HG03521 (cell line): Measurements from ENCODE around the gene CTIF.

Experiments used
- ATAC-seq: cut with Tn5 transposase; IDR thresholded peaks from one replicate; pipeline ENCODE4 v1.9.1; 2021; ENCODE audit warnings: mild to moderate bottlenecking, moderate library complexity; ENCODE audit not compliant: unreplicated experiment

The CTIF gene

DNA sequence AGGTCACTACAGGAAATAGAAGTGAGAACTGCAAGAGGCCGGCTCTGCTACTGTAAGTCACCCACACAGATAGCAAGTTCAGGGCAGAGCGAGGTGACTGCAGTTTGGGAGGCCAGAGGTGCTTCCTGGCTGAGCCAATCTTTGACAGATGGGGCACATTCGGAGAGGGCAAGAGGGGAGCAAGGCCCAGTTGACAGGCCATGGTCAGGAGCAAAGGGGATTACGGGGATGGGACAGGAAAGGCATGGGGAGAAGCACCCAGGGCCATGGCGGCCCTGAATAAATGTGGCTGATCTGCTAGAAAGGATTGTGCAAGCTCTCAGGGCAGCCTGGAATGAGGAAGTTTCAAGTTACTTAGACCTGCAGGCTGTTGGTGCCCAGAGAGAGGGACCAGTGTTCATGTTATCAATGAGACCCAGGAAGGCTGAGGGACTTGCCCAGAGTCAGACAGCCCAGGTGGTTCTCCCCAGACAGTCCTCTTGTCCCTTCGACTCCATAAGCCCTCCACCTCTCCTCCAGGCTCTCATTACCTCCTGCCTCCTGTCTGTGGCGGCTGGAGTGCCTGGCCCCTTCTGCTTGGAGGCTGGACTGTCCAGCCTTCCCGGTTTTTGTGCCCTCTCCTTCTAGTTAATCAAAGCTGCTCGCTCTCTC is 123.3 kb downstream of the CTIF start:
- no peak for ATAC-seq

DNA sequence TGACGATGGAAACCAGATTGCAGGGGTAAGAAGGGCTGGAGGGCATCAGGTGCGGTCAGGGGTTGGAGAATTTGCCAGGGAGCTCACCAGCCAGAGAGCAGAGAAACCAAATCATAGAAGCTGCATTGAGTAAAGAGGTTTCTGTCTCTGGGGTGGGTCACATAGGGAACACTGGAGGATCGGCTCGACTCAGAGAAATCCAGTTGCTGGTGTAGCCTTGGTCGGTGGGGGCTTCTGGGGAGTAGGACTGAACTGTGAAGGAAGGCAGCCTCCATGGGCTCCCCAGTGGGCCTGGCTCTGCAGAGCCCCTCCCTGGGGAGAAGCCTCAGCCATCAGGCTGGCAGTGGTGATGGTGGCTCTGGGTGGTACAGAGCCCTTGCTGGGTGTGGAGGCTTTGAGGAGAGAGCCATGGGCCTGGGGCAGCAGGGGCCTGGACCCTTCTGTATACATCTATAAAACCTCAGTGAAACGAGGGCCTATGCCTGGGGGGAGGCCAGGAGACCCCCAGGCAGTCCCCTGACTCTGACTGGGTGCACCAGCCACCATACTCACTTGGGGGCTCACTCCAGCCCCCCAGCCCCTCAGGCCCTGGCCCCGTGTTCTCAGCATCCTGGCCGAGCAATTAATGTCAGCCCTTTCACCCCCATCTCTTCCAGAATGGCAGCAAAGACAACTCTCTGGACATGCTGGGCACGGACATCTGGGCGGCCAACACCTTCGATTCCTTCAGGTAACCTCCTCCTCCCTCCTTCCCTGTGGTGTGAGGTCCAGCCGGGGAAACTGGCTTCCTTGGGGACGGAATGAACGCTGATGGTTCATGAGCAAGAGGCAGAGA is 124.5 kb downstream of the CTIF start:
- no peak for ATAC-seq

DNA sequence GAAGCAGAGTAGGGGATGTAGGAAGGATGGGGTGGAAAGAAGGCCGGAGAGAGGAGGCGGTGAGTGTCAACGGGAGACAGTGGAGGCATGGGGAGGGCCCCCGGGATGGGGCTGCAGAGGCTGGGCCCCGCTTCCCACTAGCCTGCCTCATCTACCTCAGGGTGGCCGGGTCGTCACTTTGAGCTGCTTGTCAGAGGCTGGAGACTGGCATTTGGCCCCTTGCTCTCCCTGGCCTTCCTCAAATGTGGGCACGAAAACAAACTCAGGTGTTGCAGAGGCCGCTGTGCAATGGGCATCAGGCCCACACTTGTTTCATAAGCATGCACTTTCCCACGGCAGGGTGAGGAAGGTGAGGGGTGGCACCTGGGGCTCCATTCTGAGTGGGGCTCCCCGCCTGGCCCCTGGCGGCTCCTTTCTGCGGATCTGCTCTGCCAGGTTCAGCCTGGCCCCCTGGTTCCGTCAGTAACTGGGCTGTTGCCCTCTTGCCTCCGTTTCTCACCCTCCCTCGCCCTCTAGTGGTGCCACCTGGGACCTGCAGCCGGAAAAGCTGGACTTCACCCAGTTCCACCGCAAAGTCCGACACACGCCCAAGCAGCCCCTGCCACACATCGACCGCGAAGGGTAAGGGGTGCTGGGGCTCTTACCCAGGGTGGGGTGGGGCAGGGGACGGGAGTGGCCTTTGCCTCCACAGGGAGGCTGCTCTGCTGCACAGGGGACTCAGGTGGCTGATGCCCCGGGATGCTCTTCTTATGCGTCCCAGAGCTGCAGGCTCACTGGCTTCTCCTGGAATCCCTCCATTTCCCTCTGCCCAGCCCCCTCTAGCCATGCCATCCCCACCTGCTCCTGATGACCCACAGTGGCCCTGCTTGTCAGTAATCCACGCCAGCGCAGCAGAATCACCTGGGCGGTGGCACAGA is 125.4 kb downstream of the CTIF start:
- ATAC-seq: no peak

DNA sequence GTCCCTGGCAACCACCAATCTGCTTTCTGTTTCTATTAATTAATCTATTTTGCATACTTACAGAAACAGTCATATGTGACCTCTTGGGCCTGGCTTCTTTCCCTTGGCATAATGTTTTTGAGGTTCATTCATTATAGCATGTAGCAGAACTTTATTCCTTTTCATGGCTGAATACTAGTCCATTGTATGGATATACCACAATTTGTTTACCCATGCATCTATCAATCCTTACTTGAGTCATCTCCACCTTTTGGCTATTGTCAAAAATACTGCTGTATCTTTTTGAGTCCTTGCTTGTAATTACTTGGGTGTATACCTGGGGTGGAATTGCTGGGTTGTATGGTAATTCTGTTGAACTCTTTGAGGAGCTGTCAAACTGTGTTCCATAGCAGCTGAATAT is 126.8 kb downstream of the CTIF start:
- no peak for ATAC-seq

DNA sequence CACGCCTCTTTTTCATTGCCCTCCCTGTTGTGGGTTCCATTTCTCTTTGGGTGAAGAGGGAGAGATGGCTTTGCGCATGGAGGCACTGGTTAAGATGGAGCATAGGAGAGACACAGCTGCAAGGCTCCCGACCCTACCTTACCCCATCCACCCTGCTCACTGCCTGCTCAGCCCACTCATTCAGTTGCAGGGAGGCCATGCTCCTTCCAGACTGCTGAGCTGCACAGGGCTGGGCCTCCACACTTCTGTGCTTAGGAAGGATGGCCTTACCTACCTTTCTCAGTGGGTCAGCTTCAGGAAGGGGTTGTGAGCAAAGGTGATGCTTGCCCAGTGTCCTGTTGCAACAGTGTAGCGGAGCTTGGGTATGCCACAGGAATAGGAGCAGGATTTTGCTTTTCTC is 127.8 kb downstream of the CTIF start:
- no peak for ATAC-seq

DNA sequence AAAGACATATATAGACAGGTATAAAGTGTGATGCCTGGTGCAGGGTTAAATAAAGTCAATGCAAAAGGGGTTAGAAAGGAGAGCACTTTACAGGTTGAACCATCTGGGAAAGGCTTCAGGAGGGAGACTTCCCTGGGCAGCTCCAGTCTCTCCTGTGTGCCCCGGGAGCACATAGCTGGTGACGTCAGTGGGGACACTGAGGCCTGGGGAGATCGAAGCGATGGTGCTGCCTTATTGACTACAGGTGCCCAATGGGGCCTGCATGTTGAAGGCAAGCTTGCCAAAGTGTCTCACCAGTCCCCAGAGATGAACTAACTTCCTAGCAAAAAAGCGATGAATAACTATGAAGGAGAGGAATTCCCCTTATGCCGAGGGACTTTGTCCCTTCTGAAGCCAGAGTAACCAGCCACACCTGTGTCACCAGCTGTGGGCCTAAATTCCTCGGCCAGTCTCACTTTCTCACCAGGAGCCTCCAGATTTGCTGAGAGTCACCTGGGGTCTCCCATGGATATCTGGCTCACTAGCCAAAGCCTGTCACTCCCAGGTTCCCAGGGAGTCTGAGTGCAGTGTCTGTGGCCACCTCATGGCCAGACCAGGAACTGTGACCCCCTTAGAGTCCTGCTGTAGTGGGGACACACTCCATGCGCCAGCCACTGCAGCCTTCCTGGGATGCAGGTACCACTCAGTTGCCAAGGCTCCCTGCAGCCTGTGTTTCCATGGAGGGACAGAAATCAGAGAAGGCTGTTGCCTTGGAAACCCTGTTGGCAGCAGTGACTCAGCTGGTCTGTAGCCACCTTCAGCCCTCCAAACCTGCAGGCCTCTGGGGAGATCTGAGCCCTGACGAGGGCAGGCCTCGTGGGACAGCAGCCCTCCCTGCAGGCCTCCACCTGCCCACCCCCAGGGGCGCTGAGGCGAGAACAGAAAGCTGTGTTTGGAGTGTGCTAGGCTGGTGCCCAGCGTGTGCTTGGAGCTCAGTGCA is 128.7 kb downstream of the CTIF start:
- ATAC-seq: no peak

DNA sequence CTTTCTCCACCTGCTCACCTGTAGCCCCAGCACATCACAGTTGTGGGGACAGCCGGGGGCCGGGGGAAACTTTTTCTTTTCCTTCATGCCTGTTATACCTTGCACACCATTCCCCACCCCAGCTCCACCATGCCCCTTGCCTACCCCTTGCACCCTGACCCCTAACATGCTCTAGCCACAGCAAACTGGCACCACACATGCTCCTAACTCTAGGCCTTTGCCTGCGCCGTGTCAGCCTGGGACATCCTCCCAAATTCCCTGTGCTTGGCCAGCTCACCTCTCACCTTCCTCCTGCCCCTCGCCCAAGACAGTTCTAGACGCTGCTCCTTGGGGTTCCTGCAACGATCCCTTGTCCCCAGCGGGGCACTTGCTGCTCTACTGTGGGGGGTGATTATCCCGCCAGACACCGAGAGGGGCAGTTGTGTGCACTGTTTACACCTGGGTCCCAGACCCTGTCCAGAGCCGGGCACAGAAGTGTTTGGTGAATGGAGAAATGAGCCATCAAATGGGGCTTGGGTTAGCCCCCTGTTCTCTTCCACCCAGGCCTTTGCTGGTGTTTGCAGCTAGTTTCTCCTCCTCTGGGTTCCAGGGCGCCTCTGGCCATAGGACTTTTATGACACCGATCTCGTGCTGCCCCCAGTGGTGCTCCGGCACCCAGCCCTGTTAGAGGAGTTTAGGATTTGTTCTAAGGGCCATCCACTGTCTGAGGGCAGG is 129.8 kb downstream of the CTIF start:
- no peak for ATAC-seq

DNA sequence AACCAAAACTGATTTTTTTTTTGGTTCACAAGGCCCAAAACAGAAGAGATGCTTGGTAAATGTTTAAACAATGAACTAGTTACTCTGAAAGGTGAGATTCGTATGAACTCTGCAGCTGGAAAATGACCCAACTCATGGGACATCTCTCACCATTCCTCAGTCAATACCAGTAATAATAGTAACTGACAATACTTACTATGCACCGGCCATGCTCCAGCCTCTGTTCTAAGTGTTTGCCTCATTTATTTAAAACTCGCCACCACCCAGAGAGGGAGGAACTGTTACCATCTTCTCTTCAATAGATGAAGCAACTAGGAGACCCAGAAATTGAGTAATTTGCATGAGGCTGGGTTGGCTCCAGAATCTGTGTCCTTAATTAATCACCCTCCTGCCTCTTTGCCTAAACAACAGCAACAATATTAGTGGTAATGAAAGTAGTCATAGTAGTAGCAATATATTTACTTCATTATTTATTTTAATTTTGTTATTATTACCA is 130.4 kb downstream of the CTIF start:
- no peak for ATAC-seq

DNA sequence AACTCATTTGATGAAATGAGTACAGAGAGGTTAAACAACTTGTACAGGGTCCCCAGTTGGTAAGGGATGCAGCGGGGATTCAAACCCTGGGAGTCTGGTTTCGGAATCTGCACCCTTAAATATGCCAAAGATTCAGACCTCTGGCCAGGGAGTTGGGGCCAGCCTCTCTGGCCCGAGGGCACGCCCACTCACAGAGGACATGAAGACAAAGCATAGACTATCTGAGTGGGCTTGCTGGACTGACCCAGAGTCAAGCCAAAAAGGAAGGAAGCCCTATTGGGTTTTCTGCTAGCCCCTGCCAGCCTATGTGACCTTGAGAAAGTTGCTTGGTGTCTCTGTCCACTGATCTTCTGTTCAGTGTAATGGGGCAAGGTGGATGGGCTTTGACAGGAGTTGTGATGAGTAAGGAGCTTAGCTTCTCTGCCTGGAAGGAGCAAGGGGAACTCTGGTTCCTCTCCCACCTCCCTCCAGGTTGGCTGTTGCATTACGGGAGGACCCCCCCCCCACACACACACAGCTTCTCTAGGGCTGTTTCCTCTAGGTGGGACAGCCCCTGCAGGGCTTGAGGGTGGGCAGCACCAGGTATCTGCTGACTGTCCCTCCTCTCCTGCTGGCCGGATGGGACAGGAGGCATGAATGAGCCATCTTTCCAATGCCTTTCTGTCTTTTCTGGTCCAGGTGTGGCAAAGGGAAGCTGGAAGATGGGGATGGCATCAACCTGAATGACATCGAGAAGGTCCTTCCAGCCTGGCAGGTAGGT is 131.3 kb downstream of the CTIF start:
- ATAC-seq: no peak

DNA sequence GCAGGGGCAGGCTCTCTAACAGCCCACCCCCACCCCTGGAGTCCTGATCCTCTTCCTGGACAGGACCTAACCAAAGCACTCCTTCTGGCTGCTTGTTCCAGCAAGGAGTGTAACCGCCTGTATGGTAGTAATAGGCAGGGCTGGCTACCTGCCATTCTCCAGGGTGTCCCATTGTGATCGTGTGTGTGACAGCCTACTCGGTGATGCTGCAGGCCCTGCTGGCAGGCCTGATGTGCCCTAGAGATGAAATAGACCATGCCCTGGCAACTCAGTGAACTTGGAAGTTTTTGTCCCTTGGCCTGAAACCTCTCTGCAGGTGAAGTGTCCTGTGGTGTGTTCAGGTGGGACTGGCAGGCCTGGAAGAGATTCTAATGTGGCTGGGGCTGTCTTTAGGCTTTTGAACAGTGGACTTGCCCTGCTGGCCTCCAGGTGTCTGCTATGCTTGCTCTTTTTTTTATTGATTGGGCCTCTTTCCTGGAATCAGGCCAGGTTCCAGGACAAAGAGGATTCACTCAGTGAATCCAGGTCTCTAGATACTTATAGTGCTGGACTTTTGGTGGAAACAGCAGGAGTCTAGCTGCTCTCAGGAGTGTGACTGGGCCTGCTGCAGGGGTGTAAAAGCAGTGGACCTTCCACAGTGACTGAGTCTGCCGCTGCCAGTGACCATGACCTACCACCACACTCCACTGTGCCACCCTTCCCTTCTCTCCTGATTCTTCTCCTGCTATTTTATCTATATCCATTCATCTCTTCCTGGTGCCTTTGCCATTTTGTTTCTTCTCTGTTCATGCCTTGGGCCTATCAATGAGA is 132.1 kb downstream of the CTIF start:
- no peak for ATAC-seq

DNA sequence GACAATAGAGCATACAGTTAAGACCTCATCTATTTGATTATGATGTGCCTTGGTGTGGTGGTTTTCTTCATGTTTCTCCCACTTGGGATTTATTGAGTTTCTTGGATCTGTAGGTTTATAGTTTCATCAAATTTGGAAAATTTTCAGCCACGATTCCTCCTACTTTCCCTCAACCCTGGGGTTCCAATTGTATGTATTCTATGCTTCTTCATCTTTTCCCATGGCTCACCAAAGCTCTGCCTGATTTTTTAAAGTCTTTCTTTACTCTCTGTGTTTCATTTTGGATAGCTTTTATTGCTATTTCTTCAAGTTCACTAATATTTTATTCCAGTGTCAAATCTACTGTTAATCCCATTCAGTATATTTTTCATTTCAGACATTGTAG is 132.7 kb downstream of the CTIF start:
- ATAC-seq: no peak

DNA sequence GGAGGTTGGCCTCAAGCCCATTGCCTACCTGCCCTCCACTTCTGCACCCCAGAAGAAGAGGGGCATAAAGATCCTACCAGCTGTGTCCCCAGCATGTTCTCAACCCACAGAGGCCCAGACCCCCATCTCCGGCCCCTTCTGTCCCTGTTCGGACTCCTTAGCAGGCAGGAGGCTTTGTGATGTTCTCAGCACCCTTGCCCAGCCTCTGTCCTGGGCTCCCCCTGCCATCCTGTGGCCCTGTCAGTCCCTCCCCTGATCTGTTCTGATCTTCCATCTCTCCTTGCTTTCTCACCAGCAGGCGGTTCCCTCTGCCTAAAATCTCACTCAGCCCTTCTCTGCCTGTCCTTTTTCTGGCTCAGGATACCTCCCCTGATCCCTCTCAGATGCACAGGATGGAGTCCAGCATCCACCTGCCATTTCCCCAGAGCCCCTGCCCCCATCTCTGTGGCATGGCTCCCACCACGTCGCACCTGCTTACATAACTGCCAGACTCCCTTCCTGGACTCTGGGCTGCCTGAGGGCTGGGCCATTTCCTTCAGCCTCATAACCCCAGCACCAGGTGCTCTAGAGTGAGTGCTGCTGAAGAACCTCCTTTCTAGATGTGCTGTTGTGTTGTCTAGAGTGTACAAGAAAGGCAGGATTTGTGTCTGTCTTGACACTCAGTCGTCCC is 134.0 kb downstream of the CTIF start:
- ATAC-seq: no peak

DNA sequence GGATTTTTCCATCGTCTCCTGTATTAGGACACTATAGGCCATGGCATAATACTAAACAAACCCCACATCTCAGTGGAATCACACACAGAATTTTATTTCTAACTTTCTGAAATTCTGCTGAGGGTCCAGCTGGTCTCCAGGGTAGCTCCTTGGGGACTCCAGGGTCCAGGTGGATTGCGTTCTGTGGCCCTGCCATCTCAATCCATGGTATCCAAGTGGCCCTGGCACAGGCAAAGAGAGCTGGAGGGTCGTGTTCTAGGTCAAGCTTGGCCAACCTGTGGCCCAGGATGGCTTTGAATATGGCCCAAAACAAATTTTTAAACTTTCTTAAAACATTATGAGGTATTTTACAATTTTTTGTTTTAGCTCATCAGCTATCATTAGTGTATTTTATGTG is 134.6 kb downstream of the CTIF start:
- ATAC-seq: no peak

DNA sequence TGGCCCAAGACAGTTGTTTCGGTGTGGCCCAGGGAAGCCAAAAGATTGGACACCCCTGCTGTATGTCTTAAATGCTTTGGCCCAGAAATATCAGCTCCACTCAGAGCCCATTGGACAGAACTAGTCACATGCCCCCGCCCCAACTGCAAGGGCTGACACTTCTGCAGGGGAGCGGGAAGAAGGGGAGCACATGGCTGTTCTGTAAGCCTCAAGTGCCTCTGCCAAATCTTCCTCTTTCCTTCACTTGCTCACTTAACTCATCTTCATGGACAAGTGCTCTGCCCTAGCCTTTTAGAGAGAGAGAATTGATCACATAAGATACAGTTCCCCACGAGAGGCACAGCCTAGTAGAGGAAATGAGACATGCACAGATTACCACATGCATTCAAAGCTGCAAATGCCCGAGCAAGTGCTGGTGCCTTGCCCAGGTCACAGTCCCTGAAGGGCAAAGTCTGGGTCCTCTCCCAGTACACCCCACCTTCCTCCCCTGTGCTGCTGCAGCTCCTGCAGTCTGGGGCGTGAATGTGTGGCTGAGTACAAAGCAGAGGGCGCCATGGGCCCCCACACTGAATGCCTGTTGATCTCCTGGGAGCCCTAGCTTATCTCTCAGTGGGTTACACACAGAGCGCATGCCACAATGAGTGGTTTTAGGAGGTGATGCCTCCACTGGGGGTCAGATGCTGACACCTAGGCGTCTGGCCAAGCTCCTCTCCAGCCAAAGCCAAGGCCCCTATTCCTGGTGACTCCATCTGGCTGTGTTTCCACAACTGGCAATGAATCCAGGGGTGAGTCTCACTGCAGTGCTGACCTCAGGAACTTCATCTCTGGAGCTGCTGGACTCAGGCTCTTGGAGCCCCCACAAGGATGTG is 135.3 kb downstream of the CTIF start:
- no peak for ATAC-seq

DNA sequence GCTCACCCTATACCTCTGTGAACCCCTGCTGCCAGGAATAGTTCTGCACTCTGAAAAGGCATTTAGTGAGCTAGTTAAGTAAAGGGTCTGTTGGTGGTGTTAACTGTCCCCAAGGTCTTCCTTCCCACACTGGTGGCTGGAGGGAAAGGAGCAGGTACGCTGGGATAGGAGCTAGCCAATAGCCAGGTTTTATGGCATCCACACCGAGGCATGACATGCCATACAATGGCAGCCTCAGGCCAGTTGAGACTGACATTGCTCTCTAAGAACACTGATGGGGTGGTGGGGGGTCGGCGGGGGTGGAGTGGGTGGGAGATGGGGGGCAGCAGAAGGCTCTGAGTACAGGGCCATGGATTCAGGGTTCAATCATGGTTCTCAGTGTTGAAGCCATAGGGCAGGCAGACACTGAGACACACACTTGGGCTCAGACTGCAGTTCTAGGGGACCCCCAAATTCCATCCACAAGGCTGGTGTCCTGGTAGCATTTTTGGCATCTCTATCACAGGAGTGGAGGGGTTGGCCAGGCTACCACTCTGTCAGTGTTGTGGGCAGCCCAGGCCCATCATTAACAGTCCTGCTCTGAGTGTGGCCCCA is 136.0 kb downstream of the CTIF start:
- ATAC-seq: no peak

DNA sequence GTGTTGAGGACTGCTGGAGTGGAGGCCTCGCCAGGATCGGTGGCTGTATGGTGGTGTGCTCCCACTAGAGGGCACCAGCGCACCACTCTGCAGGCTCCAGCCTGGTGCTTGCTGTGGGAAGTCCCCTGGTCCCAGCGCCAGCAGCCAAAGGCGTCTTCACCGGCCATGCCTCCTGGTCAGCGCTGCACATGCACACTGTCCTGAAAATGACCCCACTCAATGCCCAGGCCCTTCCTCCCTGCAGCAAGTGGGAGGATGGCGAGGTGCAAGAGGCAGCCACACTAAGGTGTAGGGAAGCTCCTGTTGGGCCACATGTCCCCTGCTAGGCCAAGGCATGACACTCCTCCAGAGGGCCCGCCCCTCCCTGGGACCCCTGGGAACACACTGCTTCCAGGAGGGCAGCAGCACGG is 136.5 kb downstream of the CTIF start:
- ATAC-seq: peak; percentile 76
